NCI-H1048 (cell line): ENCODE results near the gene EIF4A3.
"Not testable (repeated sequence)": the region's sequence is repeated elsewhere in the genome, so short reads cannot be mapped to it uniquely, and the experiment has no call there.

Experiments
- DNase-seq: peaks from one replicate; lab custom pipeline; 2025; lab: John Stamatoyannopoulos, UW

The EIF4A3 gene

GRCh38 chr17:80171681-80172080 is 24.8 kb upstream of the EIF4A3 start:
- DNase-seq = no peak

- DNase-seq = no peak
Measured at GRCh38 chr17:80169784-80170500, 23.0 kb upstream of the EIF4A3 start, which contains the start of gene CARD14. Gene CARD14 (plus strand): TSS chr17:80170030. CDS start chr17:80181439, 11,409 bp downstream.

GRCh38 chr17:80169107-80169506 is 22.2 kb upstream of the EIF4A3 start:
- no peak for DNase-seq

GRCh38 chr17:80168371-80168770 is 21.4 kb upstream of the EIF4A3 start:
- no peak for DNase-seq

- no peak for DNase-seq
Measured at GRCh38 chr17:80166446-80166845, 19.5 kb upstream of the EIF4A3 start.

GRCh38 chr17:80164185-80164584 is 17.3 kb upstream of the EIF4A3 start:
- no peak for DNase-seq

- no peak for DNase-seq
Measured at GRCh38 chr17:80163336-80163735, 16.4 kb upstream of the EIF4A3 start.

GRCh38 chr17:80160536-80160935 is 13.6 kb upstream of the EIF4A3 start:
- no peak for DNase-seq

- DNase-seq = no peak
Measured at GRCh38 chr17:80158846-80159245, 11.9 kb upstream of the EIF4A3 start.

- DNase-seq = not testable (repeated sequence)
Measured at GRCh38 chr17:80155600-80155999, 8.7 kb upstream of the EIF4A3 start.

- no peak for DNase-seq
Measured at GRCh38 chr17:80154166-80154565, 7.2 kb upstream of the EIF4A3 start.

- DNase-seq = no peak
Measured at GRCh38 chr17:80153004-80153403, 6.1 kb upstream of the EIF4A3 start.

GRCh38 chr17:80152081-80152702 is 5.3 kb upstream of the EIF4A3 start:
- no peak for DNase-seq

- no peak for DNase-seq
Measured at GRCh38 chr17:80151333-80151732, 4.4 kb upstream of the EIF4A3 start.

- no peak for DNase-seq
Measured at GRCh38 chr17:80146121-80147034, 550 bp downstream of the EIF4A3 start.

- no peak for DNase-seq
Measured at GRCh38 chr17:80145076-80146075, 1.6 kb downstream of the EIF4A3 start.

- DNase-seq = no peak
Measured at GRCh38 chr17:80142929-80143328, 4.0 kb downstream of the EIF4A3 start.

GRCh38 chr17:80141463-80142165 is 5.3 kb downstream of the EIF4A3 start:
- DNase-seq = no peak

- DNase-seq = no peak
Measured at GRCh38 chr17:80138856-80139426, 8.0 kb downstream of the EIF4A3 start.

GRCh38 chr17:80137131-80137530 is 9.8 kb downstream of the EIF4A3 start:
- DNase-seq = no peak
